SK-N-SH (cell line): ENCODE measurements around the gene TBC1D1. TPM values are rescaled to one million over a fixed set of nuclear protein-coding genes. Genes with fewer than 3 reads are reported as not detected.
A peak's percentile ranks its signal among the peaks of the same experiment; 100 is the strongest.

Source experiments
- CTCF ChIA-PET: fragments of 300-600, 350-600 bp; formaldehyde crosslinking; extraction: SDS; loops from one replicate; lab custom pipeline; 2021; lab: Yijun Ruan, JAX
- POLR2A ChIA-PET: fragments of 350-600 bp; sonication (Branson Sonifier 250); formaldehyde crosslinking; extraction: SDS; loops from one replicate; lab custom pipeline; 2020; ENCODE audit warnings: antibody characterized with exemption, inconsistent platforms; lab: Yijun Ruan, JAX
- DNase-seq: peaks from one replicate; pipeline ENCODE4 v3.0.0; 2012
- H2AFZ ChIP-seq: fragments of 200-600 bp; sonication (generic); 2 replicates; pipeline ENCODE4 v1.8.1; 2016; ENCODE audit warnings: antibody characterized with exemption, mild to moderate bottlenecking, low read depth
- H3F3A ChIP-seq: fragments of 200-600 bp; sonication (generic); replicated peaks from 2 replicates; pipeline ENCODE3; 2016; ENCODE audit warnings: antibody characterized with exemption, mild to moderate bottlenecking; ENCODE audit not compliant: insufficient read depth
- H3K27ac ChIP-seq, 2 experiments: fragments of 200-500 bp in 1 of 2; fragments of 200-600 bp in 1 of 2; sonication (Bioruptor generic) in 1 of 2; sonication (generic), shearing (Covaris generic) in 1 of 2; 2 replicates each; pipeline versions ENCODE4 v1.5.1 to v1.6.1; 2014 to 2016; ENCODE audit warnings: low read depth in 2 of 2, inconsistent platforms in 1 of 2, low read length in 1 of 2, mild to moderate bottlenecking in 1 of 2, mixed read lengths in 1 of 2
- H3K27me3 ChIP-seq: fragments of 200-600 bp; sonication (generic), shearing (Covaris generic); 2 replicates; pipeline ENCODE4 v1.6.1; 2016; ENCODE audit warnings: mixed run types; ENCODE audit not compliant: insufficient read depth
- H3K36me3 ChIP-seq, 2 experiments: fragments of 200-500 bp in 1 of 2; fragments of 200-600 bp in 1 of 2; sonication (Bioruptor generic) in 1 of 2; sonication (generic) in 1 of 2; replicated peaks in 1 of 2; 2 replicates each; pipeline versions ENCODE3 to v1.5.1; 2014 to 2016; ENCODE audit warnings: low read length in 1 of 2, mild to moderate bottlenecking in 1 of 2; ENCODE audit not compliant: insufficient read depth in 2 of 2, control insufficient read depth in 1 of 2
- H3K4me1 ChIP-seq, 2 experiments: fragments of 200-500 bp in 1 of 2; fragments of 200-600 bp in 1 of 2; sonication (Bioruptor generic) in 1 of 2; sonication (generic), shearing (Covaris generic) in 1 of 2; 2 replicates each; pipeline versions ENCODE4 v1.5.1 to v1.6.1; 2014 to 2016; ENCODE audit warnings: low read depth in 1 of 2, low read length in 1 of 2, mixed run types in 1 of 2; ENCODE audit not compliant: insufficient read depth in 2 of 2, control insufficient read depth in 1 of 2
- H3K4me2 ChIP-seq: fragments of 200-600 bp; sonication (generic), shearing (Covaris generic); 2 replicates; pipeline ENCODE4 v1.6.1; 2017; ENCODE audit warnings: mixed run types
- H3K4me3 ChIP-seq, 2 experiments: fragments of 200-500 bp in 1 of 2; fragments of 200-600 bp in 1 of 2; sonication (Bioruptor generic) in 1 of 2; sonication (generic), shearing (Covaris generic) in 1 of 2; 2 replicates each; pipeline versions ENCODE4 v1.5.1 to v1.8.1; 2014 to 2016; ENCODE audit warnings: low read depth in 2 of 2, inconsistent platforms in 1 of 2, low read length in 1 of 2, mild to moderate bottlenecking in 1 of 2, mixed read lengths in 1 of 2, moderate library complexity in 1 of 2
- H3K79me2 ChIP-seq: fragments of 200-600 bp; sonication (generic); 2 replicates; pipeline ENCODE4 v1.8.1; 2017; ENCODE audit warnings: mild to moderate bottlenecking; ENCODE audit not compliant: insufficient read depth
- H3K9ac ChIP-seq: fragments of 200-600 bp; sonication (generic); 2 replicates; pipeline ENCODE4 v1.6.1; 2017; ENCODE audit warnings: mixed run types
- H3K9me2 ChIP-seq: fragments of 200-600 bp; sonication (generic); 2 replicates; pipeline ENCODE4 v1.6.1; 2017; ENCODE audit warnings: mixed run types
- H3K9me3 ChIP-seq: fragments of 200-600 bp; sonication (generic); 2 replicates; pipeline ENCODE4 v1.6.1; 2017; ENCODE audit warnings: mixed run types, mild to moderate bottlenecking, moderate library complexity
- H4K20me1 ChIP-seq: fragments of 200-600 bp; sonication (generic); 2 replicates; pipeline ENCODE4 v1.6.1; 2017; ENCODE audit warnings: mild to moderate bottlenecking, mixed run types; ENCODE audit not compliant: insufficient read depth
- CHD2 ChIP-seq: fragments of 150-350 bp; IDR thresholded peaks from 2 replicates; pipeline ENCODE4 v1.6.1; 2018; ENCODE audit warnings: low read length; ENCODE audit not compliant: partially characterized antibody
- CTCF ChIP-seq: fragments of 200-600 bp; sonication (generic); IDR thresholded peaks from 2 replicates; pipeline ENCODE4 v1.6.1; 2017; ENCODE audit warnings: antibody characterized with exemption, mild to moderate bottlenecking, moderate library complexity
- ELF1 ChIP-seq: IDR thresholded peaks from 2 replicates; pipeline ENCODE4 v1.4.0; 2012
- EP300 ChIP-seq, 2 experiments: IDR thresholded peaks; 2 replicates each; pipeline versions ENCODE4 v1.4.0 to v1.6.1; 2012; ENCODE audit warnings: borderline replicate concordance in 1 of 2, low read depth in 1 of 2, low read length in 1 of 2
- EZH2phosphoT487 ChIP-seq: fragments of 200-600 bp; sonication (generic); IDR thresholded peaks from 2 replicates; pipeline ENCODE4 v1.6.1; 2017; ENCODE audit warnings: low read depth, mixed run types, mild to moderate bottlenecking, antibody characterized with exemption, moderate library complexity, borderline replicate concordance
- FOSL2 ChIP-seq: IDR thresholded peaks from 2 replicates; pipeline ENCODE4 v1.4.0; 2012; ENCODE audit warnings: low read depth, mild to moderate bottlenecking, moderate library complexity, borderline replicate concordance
- FOXJ3 ChIP-seq: sonication (generic); formaldehyde crosslinking; IDR thresholded peaks from 2 replicates; pipeline ENCODE4 v1.5.1; 2020; ENCODE audit warnings: mild to moderate bottlenecking, missing genetic modification reagents
- GABPA ChIP-seq: IDR thresholded peaks from 2 replicates; pipeline ENCODE4 v1.4.0; 2012; ENCODE audit warnings: low read depth, mild to moderate bottlenecking
- GATA2 ChIP-seq: sonication (generic); formaldehyde crosslinking; IDR thresholded peaks from 2 replicates; pipeline ENCODE4 v1.5.0; 2020; ENCODE audit warnings: mild to moderate bottlenecking, missing genetic modification reagents
- JUND ChIP-seq: IDR thresholded peaks from 2 replicates; pipeline ENCODE4 v1.4.0; 2012
- MEF2A ChIP-seq: IDR thresholded peaks from 2 replicates; pipeline ENCODE4 v1.4.0; 2012; ENCODE audit warnings: low read depth, borderline replicate concordance
- MXI1 ChIP-seq: IDR thresholded peaks from 2 replicates; pipeline ENCODE4 v1.6.1; 2012; ENCODE audit warnings: mild to moderate bottlenecking, low read depth, low read length, improper control_type of control experiment
- NFIC ChIP-seq: IDR thresholded peaks from 2 replicates; pipeline ENCODE4 v1.4.0; 2012; ENCODE audit warnings: borderline replicate concordance
- NRF1 ChIP-seq: IDR thresholded peaks from 2 replicates; pipeline ENCODE4 v1.6.1; 2012; ENCODE audit warnings: low read depth, mild to moderate bottlenecking, low read length
- POLR2AphosphoS5 ChIP-seq: IDR thresholded peaks from 2 replicates; pipeline ENCODE4 v1.6.1; 2012; ENCODE audit warnings: low read depth, low read length
- RAD21 ChIP-seq: IDR thresholded peaks from 2 replicates; pipeline ENCODE4 v1.6.1; 2012; ENCODE audit warnings: mild to moderate bottlenecking, low read length
- RFX5 ChIP-seq: IDR thresholded peaks from 2 replicates; pipeline ENCODE4 v1.6.1; 2012; ENCODE audit warnings: mild to moderate bottlenecking, improper control_type of control experiment, low read length
- RXRA ChIP-seq: IDR thresholded peaks from 2 replicates; pipeline ENCODE4 v1.4.0; 2012; ENCODE audit warnings: low read depth, mild to moderate bottlenecking, borderline replicate concordance
- SIN3A ChIP-seq: IDR thresholded peaks from 2 replicates; pipeline ENCODE4 v1.6.1; 2012; ENCODE audit warnings: low read depth, mild to moderate bottlenecking, low read length, moderate library complexity, borderline replicate concordance
- SMC3 ChIP-seq: IDR thresholded peaks from 2 replicates; pipeline ENCODE4 v1.6.1; 2012; ENCODE audit warnings: low read depth, low read length, improper control_type of control experiment
- TAF1 ChIP-seq: IDR thresholded peaks from 2 replicates; pipeline ENCODE4 v1.6.1; 2012; ENCODE audit warnings: low read depth, mild to moderate bottlenecking, low read length, moderate library complexity, borderline replicate concordance
- TCF12 ChIP-seq: IDR thresholded peaks from 2 replicates; pipeline ENCODE4 v1.4.0; 2012
- TEAD4 ChIP-seq: IDR thresholded peaks from 2 replicates; pipeline ENCODE4 v1.4.0; 2012; ENCODE audit warnings: mild to moderate bottlenecking, borderline replicate concordance; ENCODE audit not compliant: insufficient read depth
- YY1 ChIP-seq: IDR thresholded peaks from 2 replicates; pipeline ENCODE4 v1.4.0; 2012; ENCODE audit warnings: low read depth, mild to moderate bottlenecking
- ZBTB33 ChIP-seq: IDR thresholded peaks from 2 replicates; pipeline ENCODE4 v1.4.0; 2012; ENCODE audit warnings: low read depth, borderline replicate concordance
- WGBS: methylation state at CpG from one replicate; pipeline ENCODE4 v1.1.6; 2017; ENCODE audit warnings: low lambda C conversion rate; 5-methylcytosine and 5-hydroxymethylcytosine counted together
- polyA plus RNA-seq, 3 experiments: library from polyadenylated mRNA; depleted of rRNA; stranded (reverse); fragments of >200 nt; gene quantifications; 2 replicates each; pipeline ENCODE4 v1.2.3, GENCODE V29; 2012
- TF ChIP-seq, protein P1 (sequence below): fragments of 150-350 bp; IDR thresholded peaks from 2 replicates; pipeline ENCODE4 v1.6.1; 2016; ENCODE audit warnings: mild to moderate bottlenecking, low read depth, low read length
- TF ChIP-seq, protein P2 (sequence below): fragments of 150-350 bp; IDR thresholded peaks from 2 replicates; pipeline ENCODE4 v1.6.1; 2017; ENCODE audit warnings: antibody characterized with exemption, low read length, low read depth, borderline replicate concordance
- TF ChIP-seq, protein P3 (sequence below): IDR thresholded peaks from 2 replicates; pipeline ENCODE4 v1.4.0; 2012; ENCODE audit warnings: low read depth

Gene TBC1D1
- polyA plus RNA-seq, 1 of the 3 experiments (the other 2 are of a cell fraction) = 29.8 TPM

GRCh38 chr4:38023347-38024205 is 132.7 kb downstream of the TBC1D1 start:
- ChIA-PET POLR2A (no interaction called here), CTCF (interaction anchor here (1.0 to 1.6 kb wide), 4 partner anchors 12 to 570 kb away, joined by 3 to 6 read pairs (median 4); a partner anchor contains a TSS)
- H3K9me2 ChIP-seq = no peaks in the 10 kb centered on the region
- H3K9me3 ChIP-seq = no peaks in the 10 kb centered on the region
- H2AFZ ChIP-seq = no peak overlapping the region
- no peak overlapping the region for H3K4me2 ChIP-seq
- peaks cover 0 to 5% of the 10 kb centered on the region in 2 experiments; a peak in 2 of 4 replicates for H3K4me1 ChIP-seq
- H3F3A ChIP-seq = no peaks in the 10 kb centered on the region
- H3K4me3 ChIP-seq = no peak overlapping the region
- H4K20me1 ChIP-seq = no peaks in the 10 kb centered on the region
- DNase-seq = peak; percentile 49
- peak overlapping the region in 1 of 2 experiments; percentile 16; a peak in 1 of 4 replicates for H3K27ac ChIP-seq
- 80% methylated on average over 13 of the region's 13 CpGs for WGBS
- no peaks in the 10 kb centered on the region for H3K79me2 ChIP-seq
- no peaks in the 10 kb centered on the region for H3K27me3 ChIP-seq
- H3K36me3 ChIP-seq = peaks cover 8 to 35% of the 10 kb centered on the region in 2 experiments
- H3K9ac ChIP-seq = no peak overlapping the region
- no peak for TF ChIP-seq JUND
- TF ChIP-seq TEAD4 = no peak
- TF ChIP-seq POLR2AphosphoS5 = no peak
- TF ChIP-seq FOXJ3 (CRISPR knock-in tag) = no peak
- TF ChIP-seq EP300 (IDR thresholded peaks at IDR 0.05; ENCODE audit: borderline replicate concordance in 1 of 2, low read depth in 1 of 2, low read length in 1 of 2) = peak in 1 of 2 experiments; percentile 83; a peak in 2 of 4 replicates
- no peak for TF ChIP-seq MEF2A
- TF ChIP-seq SMC3 = no peak
- no peak for TF ChIP-seq RXRA
- TF ChIP-seq YY1 = no peak
- TF ChIP-seq, protein P1, sequence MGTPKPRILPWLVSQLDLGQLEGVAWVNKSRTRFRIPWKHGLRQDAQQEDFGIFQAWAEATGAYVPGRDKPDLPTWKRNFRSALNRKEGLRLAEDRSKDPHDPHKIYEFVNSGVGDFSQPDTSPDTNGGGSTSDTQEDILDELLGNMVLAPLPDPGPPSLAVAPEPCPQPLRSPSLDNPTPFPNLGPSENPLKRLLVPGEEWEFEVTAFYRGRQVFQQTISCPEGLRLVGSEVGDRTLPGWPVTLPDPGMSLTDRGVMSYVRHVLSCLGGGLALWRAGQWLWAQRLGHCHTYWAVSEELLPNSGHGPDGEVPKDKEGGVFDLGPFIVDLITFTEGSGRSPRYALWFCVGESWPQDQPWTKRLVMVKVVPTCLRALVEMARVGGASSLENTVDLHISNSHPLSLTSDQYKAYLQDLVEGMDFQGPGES = no peak
- TF ChIP-seq, protein P2, sequence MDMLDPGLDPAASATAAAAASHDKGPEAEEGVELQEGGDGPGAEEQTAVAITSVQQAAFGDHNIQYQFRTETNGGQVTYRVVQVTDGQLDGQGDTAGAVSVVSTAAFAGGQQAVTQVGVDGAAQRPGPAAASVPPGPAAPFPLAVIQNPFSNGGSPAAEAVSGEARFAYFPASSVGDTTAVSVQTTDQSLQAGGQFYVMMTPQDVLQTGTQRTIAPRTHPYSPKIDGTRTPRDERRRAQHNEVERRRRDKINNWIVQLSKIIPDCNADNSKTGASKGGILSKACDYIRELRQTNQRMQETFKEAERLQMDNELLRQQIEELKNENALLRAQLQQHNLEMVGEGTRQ = no peak
- TF ChIP-seq NFIC = no peak
- TF ChIP-seq CTCF = no peak
- TF ChIP-seq FOSL2 = no peak
- TF ChIP-seq GABPA = no peak
- TF ChIP-seq CHD2 = peak; percentile 50
- TF ChIP-seq RAD21 = peak; percentile 11; the same call in 1 of the 2 replicates
- no peak for TF ChIP-seq TCF12
- TF ChIP-seq ELF1 = no peak
- no peak for TF ChIP-seq MXI1
- TF ChIP-seq, protein P3, sequence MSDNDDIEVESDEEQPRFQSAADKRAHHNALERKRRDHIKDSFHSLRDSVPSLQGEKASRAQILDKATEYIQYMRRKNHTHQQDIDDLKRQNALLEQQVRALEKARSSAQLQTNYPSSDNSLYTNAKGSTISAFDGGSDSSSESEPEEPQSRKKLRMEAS = no peak
- peak; percentile 14; the same call in 1 of the 2 replicates for TF ChIP-seq GATA2 (CRISPR knock-in tag)
- TF ChIP-seq TAF1 = no peak
- no peak for TF ChIP-seq NRF1
- TF ChIP-seq SIN3A = no peak
- TF ChIP-seq RFX5 = no peak
- TF ChIP-seq EZH2phosphoT487 = no peak
- TF ChIP-seq ZBTB33 = no peak
